ENCODE data around the gene GCAT.
A peak's percentile ranks its signal among the peaks of the same experiment; 100 is the strongest.
"Not testable (repeated sequence)": the region's sequence is repeated elsewhere in the genome, so short reads cannot be mapped to it uniquely, and the experiment has no call there.

The GCAT gene

DNA sequence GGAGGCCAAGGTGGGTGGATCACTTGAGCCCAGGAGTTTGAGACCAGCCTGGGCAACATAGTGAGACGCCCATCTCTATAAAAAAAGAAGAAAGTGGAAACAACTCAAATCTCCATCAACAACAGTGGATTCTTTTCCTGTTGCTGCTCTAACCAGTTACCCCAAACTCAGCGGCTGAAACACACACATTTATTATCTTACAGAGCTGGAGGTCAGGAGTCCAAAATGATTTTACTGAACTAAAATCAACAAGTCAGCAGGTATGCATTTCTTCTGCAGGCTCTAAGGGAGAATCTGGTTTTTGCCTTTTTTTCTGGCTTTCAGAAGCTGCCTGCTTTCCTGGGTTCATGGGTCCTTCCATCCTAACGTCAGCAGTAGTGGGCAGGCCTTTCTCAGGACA lies 11.7 kb upstream of the GCAT start:
- no peak overlapping the region for H3K4me3 ChIP-seq (ENCODE audit: low read length)
- TF ChIP-seq, protein P1, sequence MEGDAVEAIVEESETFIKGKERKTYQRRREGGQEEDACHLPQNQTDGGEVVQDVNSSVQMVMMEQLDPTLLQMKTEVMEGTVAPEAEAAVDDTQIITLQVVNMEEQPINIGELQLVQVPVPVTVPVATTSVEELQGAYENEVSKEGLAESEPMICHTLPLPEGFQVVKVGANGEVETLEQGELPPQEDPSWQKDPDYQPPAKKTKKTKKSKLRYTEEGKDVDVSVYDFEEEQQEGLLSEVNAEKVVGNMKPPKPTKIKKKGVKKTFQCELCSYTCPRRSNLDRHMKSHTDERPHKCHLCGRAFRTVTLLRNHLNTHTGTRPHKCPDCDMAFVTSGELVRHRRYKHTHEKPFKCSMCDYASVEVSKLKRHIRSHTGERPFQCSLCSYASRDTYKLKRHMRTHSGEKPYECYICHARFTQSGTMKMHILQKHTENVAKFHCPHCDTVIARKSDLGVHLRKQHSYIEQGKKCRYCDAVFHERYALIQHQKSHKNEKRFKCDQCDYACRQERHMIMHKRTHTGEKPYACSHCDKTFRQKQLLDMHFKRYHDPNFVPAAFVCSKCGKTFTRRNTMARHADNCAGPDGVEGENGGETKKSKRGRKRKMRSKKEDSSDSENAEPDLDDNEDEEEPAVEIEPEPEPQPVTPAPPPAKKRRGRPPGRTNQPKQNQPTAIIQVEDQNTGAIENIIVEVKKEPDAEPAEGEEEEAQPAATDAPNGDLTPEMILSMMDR (IDR thresholded peaks at IDR 0.05; ENCODE audit: insufficient read depth, low read depth, low read length, missing control alignments): no peak
- DNase-seq (ENCODE audit: low read depth): no peak

GRCh38 chr22:37797259-37797658 lies 10.5 kb upstream of the GCAT start:
- not testable (repeated sequence) for DNase-seq (ENCODE audit: low read depth); H3K4me3 ChIP-seq (ENCODE audit: low read length)

DNA sequence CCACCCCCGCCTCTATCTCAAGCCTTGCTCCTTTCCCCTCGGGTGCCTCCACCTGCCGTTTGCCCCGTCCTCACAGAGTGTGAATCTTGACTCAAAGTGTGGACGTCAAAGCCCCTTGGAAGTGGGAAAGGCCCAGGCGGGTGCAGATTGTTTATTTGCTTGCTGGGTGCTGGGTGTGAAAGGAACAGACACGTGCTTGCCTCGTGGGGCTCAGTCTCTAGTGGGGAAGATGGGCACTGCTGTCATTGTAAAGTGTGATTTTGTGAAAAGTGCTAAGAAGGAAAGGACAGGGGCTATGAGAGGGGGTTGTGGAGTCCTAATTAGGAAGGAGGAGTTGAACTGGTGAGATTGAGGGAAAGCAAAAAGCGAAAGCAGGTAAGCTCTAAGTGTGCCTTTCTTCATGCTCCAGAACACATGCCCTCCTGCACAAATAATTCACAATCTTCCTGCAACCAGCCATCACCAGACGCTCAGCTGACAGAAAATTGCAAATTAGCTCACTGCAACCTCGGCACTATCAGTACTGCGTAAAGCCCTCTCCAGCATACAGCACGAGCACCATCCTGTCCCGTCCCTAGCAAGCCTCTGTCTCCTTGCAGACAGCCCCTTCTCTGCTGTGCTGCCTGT lies 9.7 kb upstream of the GCAT start:
- DNase-seq (ENCODE audit: low read depth): no peak
- TF ChIP-seq, protein P1 (IDR thresholded peaks at IDR 0.05; ENCODE audit: insufficient read depth, low read depth, low read length, missing control alignments): no peak
- no peak overlapping the region for H3K4me3 ChIP-seq (ENCODE audit: low read length)

GRCh38 chr22:37799979-37800378 lies 7.8 kb upstream of the GCAT start:
- DNase-seq (ENCODE audit: low read depth): not testable (repeated sequence)

GRCh38 chr22:37801946-37802309 lies 5.8 kb upstream of the GCAT start:
- DNase-seq (ENCODE audit: low read depth): no peak
- TF ChIP-seq, protein P1 (IDR thresholded peaks at IDR 0.05; ENCODE audit: insufficient read depth, low read depth, low read length, missing control alignments): no peak
- peak overlapping the region; percentile 64 for H3K4me3 ChIP-seq (ENCODE audit: low read length)

More at GRCh38 chr22:37799979-37800378, 7.8 kb upstream of the GCAT start:
- not testable (repeated sequence) for H3K4me3 ChIP-seq (ENCODE audit: low read length)

- TF ChIP-seq, protein P1 (IDR thresholded peaks at IDR 0.05; ENCODE audit: insufficient read depth, low read depth, low read length, missing control alignments): no peak
- peak overlapping the region; percentile 64 for H3K4me3 ChIP-seq (ENCODE audit: low read length)
- peak; percentile 42 for DNase-seq (ENCODE audit: low read depth)
Measured at GRCh38 chr22:37802310-37803194, 5.2 kb upstream of the GCAT start.

- no peak for DNase-seq (ENCODE audit: low read depth)
- H3K4me3 ChIP-seq (ENCODE audit: low read length): peak overlapping the region; percentile 64
- TF ChIP-seq, protein P1 (IDR thresholded peaks at IDR 0.05; ENCODE audit: insufficient read depth, low read depth, low read length, missing control alignments): no peak
Measured at GRCh38 chr22:37803195-37803638, 4.5 kb upstream of the GCAT start.

Measured in epithelial cell of esophagus (primary cell).